Calu3 (cell line): Measurements from ENCODE around the gene ST6GALNAC6. TPM values are rescaled to one million over a fixed set of nuclear protein-coding genes. Genes with fewer than 3 reads are reported as not detected.
A peak's percentile ranks its signal among the peaks of the same experiment; 100 is the strongest.

ENCODE experiments used
- BruUV-seq: library from RNA; stranded (reverse); fragments of 400-500 nt; replicated peaks from 2 replicates; lab custom pipeline; 2021; lab: Mats Ljungman, UMichigan
- CTCF ChIA-PET: fragments of 300-600 bp; sonication (Branson Sonifier 250); formaldehyde crosslinking; loops from one replicate; lab custom pipeline; 2022; ENCODE audit warnings: antibody characterized with exemption; lab: Charles Lee
- DNase-seq: peaks from one replicate; pipeline ENCODE4 v3.0.0; 2022
- H3K27ac Mint-ChIP-seq: one replicate; pipeline ENCODE4 v1.8.0; 2022; ENCODE audit warnings: mixed read lengths; ENCODE audit not compliant: unreplicated experiment
- H3K27me3 Mint-ChIP-seq: one replicate; pipeline ENCODE4 v1.8.0; 2022; ENCODE audit warnings: mixed read lengths; ENCODE audit not compliant: unreplicated experiment
- H3K36me3 Mint-ChIP-seq: one replicate; pipeline ENCODE4 v1.8.0; 2022; ENCODE audit warnings: mild to moderate bottlenecking, moderate library complexity, mixed read lengths; ENCODE audit not compliant: insufficient read depth, unreplicated experiment
- H3K4me1 Mint-ChIP-seq: one replicate; pipeline ENCODE4 v1.8.0; 2022; ENCODE audit warnings: mild to moderate bottlenecking, low read depth, mixed read lengths; ENCODE audit not compliant: unreplicated experiment
- H3K4me3 Mint-ChIP-seq: one replicate; pipeline ENCODE4 v1.8.0; 2022; ENCODE audit warnings: mild to moderate bottlenecking, low read depth, moderate library complexity, mixed read lengths; ENCODE audit not compliant: unreplicated experiment
- H3K9me3 Mint-ChIP-seq: one replicate; pipeline ENCODE4 v1.8.0; 2022; ENCODE audit warnings: low read depth, mixed read lengths; ENCODE audit not compliant: unreplicated experiment
- intact Hi-C: fragments of 100-400 bp; cut with micrococcal nuclease; formaldehyde crosslinking; loops from one replicate; pipeline ENCODE4 v1.10.0; 2022; ENCODE audit not compliant: unreplicated experiment
- total RNA-seq: library from RNA; stranded (reverse); gene quantifications from 2 replicates; pipeline ENCODE4 v1.2.3, GENCODE V29; 2022
- TF ChIP-seq, protein P1 (sequence below): fragments of 200-600 bp; IDR thresholded peaks from one replicate; pipeline ENCODE4 v1.8.0; 2022; ENCODE audit warnings: antibody characterized with exemption; ENCODE audit not compliant: unreplicated experiment

The ST6GALNAC6 gene
- total RNA-seq, 1 experiment from 2014 or later = 9.1 TPM

DNA sequence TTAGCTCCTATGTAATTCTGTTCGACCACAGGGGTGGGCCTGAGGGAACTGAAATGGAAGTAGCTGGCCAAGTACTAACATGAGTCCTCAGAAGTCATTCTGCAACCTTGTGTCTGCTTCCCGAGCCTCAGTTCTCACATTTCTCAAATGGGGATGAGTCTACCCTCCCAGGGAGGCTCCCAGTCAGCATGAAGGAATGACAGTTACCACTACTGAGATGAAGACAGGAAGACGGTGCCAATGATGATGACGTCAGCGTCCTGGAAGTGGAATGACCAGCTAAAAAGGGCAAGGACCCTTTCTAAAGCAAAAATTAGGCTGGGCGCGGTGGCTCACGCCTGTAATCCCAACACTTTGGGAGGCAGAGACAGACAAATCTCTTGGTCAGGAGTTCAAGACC is 24.4 kb upstream of the ST6GALNAC6 start:
- H3K4me3 Mint-ChIP-seq = no peak overlapping the region
- DNase-seq = no peak
- H3K36me3 Mint-ChIP-seq = peaks cover 24% of the 10 kb centered on the region
- BruUV-seq = no TSS peak
- TF ChIP-seq, protein P1, sequence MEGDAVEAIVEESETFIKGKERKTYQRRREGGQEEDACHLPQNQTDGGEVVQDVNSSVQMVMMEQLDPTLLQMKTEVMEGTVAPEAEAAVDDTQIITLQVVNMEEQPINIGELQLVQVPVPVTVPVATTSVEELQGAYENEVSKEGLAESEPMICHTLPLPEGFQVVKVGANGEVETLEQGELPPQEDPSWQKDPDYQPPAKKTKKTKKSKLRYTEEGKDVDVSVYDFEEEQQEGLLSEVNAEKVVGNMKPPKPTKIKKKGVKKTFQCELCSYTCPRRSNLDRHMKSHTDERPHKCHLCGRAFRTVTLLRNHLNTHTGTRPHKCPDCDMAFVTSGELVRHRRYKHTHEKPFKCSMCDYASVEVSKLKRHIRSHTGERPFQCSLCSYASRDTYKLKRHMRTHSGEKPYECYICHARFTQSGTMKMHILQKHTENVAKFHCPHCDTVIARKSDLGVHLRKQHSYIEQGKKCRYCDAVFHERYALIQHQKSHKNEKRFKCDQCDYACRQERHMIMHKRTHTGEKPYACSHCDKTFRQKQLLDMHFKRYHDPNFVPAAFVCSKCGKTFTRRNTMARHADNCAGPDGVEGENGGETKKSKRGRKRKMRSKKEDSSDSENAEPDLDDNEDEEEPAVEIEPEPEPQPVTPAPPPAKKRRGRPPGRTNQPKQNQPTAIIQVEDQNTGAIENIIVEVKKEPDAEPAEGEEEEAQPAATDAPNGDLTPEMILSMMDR = no peak
- CTCF ChIA-PET = interaction anchor here (0.6 kb wide), 1 partner anchor 25 kb away, joined by 4 read pairs; no protein-coding TSS in a partner anchor
- intact Hi-C loops = no loop called here
- H3K4me1 Mint-ChIP-seq = peaks cover 7% of the 10 kb centered on the region
- no peaks in the 10 kb centered on the region for H3K9me3 Mint-ChIP-seq
- no peak overlapping the region for H3K27ac Mint-ChIP-seq
- peaks cover 25% of the 10 kb centered on the region for H3K27me3 Mint-ChIP-seq

DNA sequence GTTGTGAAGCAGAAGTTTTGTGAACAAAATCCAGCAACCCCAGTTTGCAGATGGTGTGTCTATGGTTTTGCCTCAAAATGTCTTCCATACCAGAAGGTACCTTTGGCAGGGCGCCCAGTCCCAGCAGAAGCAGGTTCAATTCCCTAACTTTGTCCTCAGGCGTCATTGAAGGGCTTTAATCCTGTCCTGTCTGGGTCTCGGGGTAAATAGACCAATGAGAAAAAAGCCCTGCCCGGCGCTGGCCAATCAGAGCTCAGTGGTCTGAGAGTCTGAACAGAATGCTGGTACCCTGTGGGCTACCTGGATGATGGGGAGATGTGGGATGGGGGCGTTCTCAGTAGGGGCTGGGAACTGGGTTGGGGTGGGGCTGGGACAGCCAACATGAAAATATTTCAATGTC is 23.6 kb upstream of the ST6GALNAC6 start:
- Mint-ChIP-seq H3K4me1 (peaks cover 13% of the 10 kb centered on the region), H3K4me3 (no peak overlapping the region), H3K27me3 (peaks cover 25% of the 10 kb centered on the region), H3K9me3 (no peaks in the 10 kb centered on the region), H3K36me3 (peaks cover 24% of the 10 kb centered on the region), H3K27ac (no peak overlapping the region)
- DNase-seq = no peak
- BruUV-seq = no TSS peak
- intact Hi-C loops = no loop called here
- TF ChIP-seq, protein P1 = no peak
- CTCF ChIA-PET = interaction anchor here (0.6 kb wide), 1 partner anchor 26 kb away, joined by 4 read pairs; no protein-coding TSS in a partner anchor

DNA sequence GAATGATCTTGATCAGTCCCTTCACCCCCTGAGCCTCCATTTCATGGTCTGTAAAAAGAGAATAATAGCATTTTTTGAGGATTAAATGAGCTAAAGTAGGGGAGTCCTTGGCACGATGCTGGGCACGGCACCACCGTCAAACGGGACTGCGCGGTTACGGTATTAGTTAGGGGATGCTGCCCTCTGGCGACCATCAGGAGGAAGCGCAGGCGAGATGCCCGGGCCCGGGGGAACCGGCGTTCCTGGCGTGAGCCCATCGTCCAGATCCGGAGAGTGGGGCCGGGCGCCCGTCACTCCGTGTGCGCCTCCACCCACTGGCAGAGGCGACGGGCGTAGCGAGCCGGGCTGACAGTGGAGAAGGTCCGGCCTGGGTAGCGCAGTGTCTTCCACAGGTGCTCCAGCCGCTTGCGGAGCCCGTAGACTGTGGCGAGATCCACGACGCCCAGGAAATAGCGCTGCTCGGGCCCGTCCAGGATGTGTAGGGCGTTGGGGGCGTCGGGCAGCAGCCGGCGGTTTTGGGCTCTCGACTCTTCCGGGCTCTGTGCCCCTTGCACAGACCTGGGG is 22.2 kb upstream of the ST6GALNAC6 start:
- no TSS peak for BruUV-seq
- Mint-ChIP-seq H3K27me3 (peaks cover 25% of the 10 kb centered on the region), H3K4me1 (peaks cover 13% of the 10 kb centered on the region), H3K36me3 (peaks cover 19% of the 10 kb centered on the region), H3K4me3 (peak overlapping the region; percentile 66), H3K9me3 (no peaks in the 10 kb centered on the region), H3K27ac (no peak overlapping the region)
- CTCF ChIA-PET = interaction anchor here (0.9 to 1.5 kb wide), 4 partner anchors 9 to 360 kb away, joined by 3 to 6 read pairs (median 3); partner anchors contain the start of genes PIP5KL1 and TOR2A
- DNase-seq = peak; percentile 73
- intact Hi-C loops = loop anchor here (2.0 kb wide), 1 partner anchor 331 kb away; no protein-coding TSS in a partner anchor
- TF ChIP-seq, protein P1 = peak; percentile 83

DNA sequence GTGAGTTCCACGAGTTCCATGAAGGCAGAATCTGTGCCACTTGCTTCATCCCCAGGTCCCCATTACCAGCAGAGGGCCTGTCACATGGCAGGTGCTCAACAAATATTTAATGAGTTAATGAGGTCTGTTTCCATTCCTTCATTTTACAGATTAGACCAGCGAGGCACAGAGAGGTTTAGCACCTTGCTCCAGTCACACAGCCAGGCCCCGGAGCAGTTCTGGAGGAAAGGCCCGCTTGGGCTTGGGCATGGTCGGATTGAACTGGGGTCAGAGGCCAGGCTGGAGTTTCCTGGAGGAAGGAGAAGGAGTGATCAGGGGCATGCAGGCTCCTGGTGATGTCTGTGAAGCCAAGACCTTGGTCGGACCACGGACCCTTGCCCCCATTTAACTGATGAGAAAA is 21.4 kb upstream of the ST6GALNAC6 start:
- H3K27me3 Mint-ChIP-seq = peaks cover 17% of the 10 kb centered on the region
- H3K9me3 Mint-ChIP-seq = no peaks in the 10 kb centered on the region
- CTCF ChIA-PET = interaction anchor here (1.1 to 1.5 kb wide), 2 partner anchors 10 to 186 kb away, joined by 3 to 6 read pairs; partner anchors contain the start of genes PIP5KL1 and TOR2A
- BruUV-seq = no TSS peak
- intact Hi-C loops = loop anchor here (2.0 kb wide), 1 partner anchor 330 kb away; no protein-coding TSS in a partner anchor
- H3K27ac Mint-ChIP-seq = no peak overlapping the region
- DNase-seq = no peak
- TF ChIP-seq, protein P1 = no peak
- H3K4me1 Mint-ChIP-seq = peaks cover 13% of the 10 kb centered on the region
- peaks cover 19% of the 10 kb centered on the region for H3K36me3 Mint-ChIP-seq
- no peak overlapping the region for H3K4me3 Mint-ChIP-seq
